HG03095 (cell line): ENCODE data around the gene RAD51B.

Source experiments
- ATAC-seq: cut with Tn5 transposase; IDR thresholded peaks from one replicate; pipeline ENCODE4 v1.9.1; 2021; ENCODE audit warnings: moderate library complexity; ENCODE audit not compliant: unreplicated experiment

RAD51B gene

GRCh38 chr14:68632054-68632895, 812.7 kb downstream of the RAD51B start:
- no peak for ATAC-seq

- ATAC-seq: no peak
Measured at GRCh38 chr14:68633131-68633991, 813.8 kb downstream of the RAD51B start.

- ATAC-seq: no peak
Measured at GRCh38 chr14:68634332-68634731, 814.8 kb downstream of the RAD51B start.

- ATAC-seq: no peak
Measured at GRCh38 chr14:68634874-68635595, 815.5 kb downstream of the RAD51B start.

- no peak for ATAC-seq
Measured at GRCh38 chr14:68636597-68636996, 817.0 kb downstream of the RAD51B start.

- no peak for ATAC-seq
Measured at GRCh38 chr14:68637106-68638021, 817.8 kb downstream of the RAD51B start.

GRCh38 chr14:68638141-68638999, 818.8 kb downstream of the RAD51B start:
- ATAC-seq: no peak

- no peak for ATAC-seq
Measured at GRCh38 chr14:68639000-68639757, 819.6 kb downstream of the RAD51B start.

GRCh38 chr14:68639758-68640574, 820.4 kb downstream of the RAD51B start:
- no peak for ATAC-seq

- no peak for ATAC-seq
Measured at GRCh38 chr14:68643673-68644072, 824.1 kb downstream of the RAD51B start.

GRCh38 chr14:68644101-68644500, 824.5 kb downstream of the RAD51B start:
- no peak for ATAC-seq

- no peak for ATAC-seq
Measured at GRCh38 chr14:68645371-68645770, 825.8 kb downstream of the RAD51B start.

- no peak for ATAC-seq
Measured at GRCh38 chr14:68649476-68650189, 830.1 kb downstream of the RAD51B start.

- ATAC-seq: no peak
Measured at GRCh38 chr14:68650404-68650994, 830.9 kb downstream of the RAD51B start.

GRCh38 chr14:68651075-68651474, 831.5 kb downstream of the RAD51B start:
- no peak for ATAC-seq

GRCh38 chr14:68651652-68652432, 832.3 kb downstream of the RAD51B start:
- ATAC-seq: no peak
